Measurements from ENCODE around the gene SLC16A5. TPM values are rescaled to one million over a fixed set of nuclear protein-coding genes. Genes with fewer than 3 reads are reported as not detected.

The SLC16A5 gene
- total and polyA plus RNA-seq, 2 donors from 2014 or later: 28.4 to 184 TPM

DNA sequence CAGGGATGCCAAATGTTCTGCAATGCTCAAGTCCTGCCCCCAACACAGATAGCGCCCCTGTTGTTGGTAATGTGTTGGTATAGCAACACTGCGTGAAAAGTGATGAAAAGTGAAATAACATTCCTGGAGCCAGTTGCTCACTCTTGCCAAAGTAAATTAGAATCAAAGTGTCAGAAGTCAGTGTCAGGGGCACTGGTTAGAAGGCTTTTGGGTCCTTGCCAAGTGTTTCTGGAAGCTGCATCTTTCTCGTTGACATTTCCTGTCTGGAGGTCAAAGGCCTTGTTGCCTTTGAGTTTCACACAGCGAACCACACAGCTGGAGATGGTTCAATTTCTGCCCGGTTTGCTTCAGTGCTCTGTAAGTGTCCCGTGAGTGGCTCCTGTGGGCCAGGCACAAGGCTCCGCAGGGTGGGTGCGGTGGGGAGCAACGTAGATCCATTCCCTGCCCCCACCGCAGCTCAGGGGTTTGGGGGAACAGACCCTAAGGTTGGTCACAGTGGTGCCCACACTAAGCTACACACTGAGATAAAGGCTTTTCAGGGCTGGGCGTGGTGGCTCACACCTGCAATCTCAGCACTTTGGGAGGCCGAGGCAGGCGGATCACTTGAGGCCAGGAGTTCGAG is 3.6 kb upstream of the SLC16A5 start:
- FAIRE-seq (no peak), DNase-seq (peak in 3 of 5 donors; percentile 40 to 83 (median 59))
- no peaks in the 10 kb centered on the region for H3K36me3 ChIP-seq (ENCODE audit: control insufficient read depth in 2 of 3, insufficient read depth in 3 of 3, low read length in 3 of 3)
- no peaks in the 10 kb centered on the region for H3K27me3 ChIP-seq (ENCODE audit: control insufficient read depth, insufficient read depth, low read length)
- peaks cover 4 to 38% (median 22%) of the 10 kb centered on the region in 3 donors for H3K4me1 ChIP-seq (ENCODE audit: control insufficient read depth in 2 of 3, insufficient read depth in 2 of 3, low read depth in 1 of 3, low read length in 3 of 3)
- no peak overlapping the region for H3K9ac ChIP-seq (ENCODE audit: low read length in 3 of 3)
- H3K27ac ChIP-seq (ENCODE audit: low read depth in 2 of 2, low read length in 2 of 2): peak overlapping the region; percentile 39 to 78
- H3K4me3 ChIP-seq (ENCODE audit: low read length in 3 of 3): no peak overlapping the region
- intact Hi-C loops (cut with DNase I): no loop called here
- no peaks in the 10 kb centered on the region for H3K9me3 ChIP-seq (ENCODE audit: control insufficient read depth in 2 of 3, insufficient read depth in 1 of 3, low read length in 3 of 3)
- TF ChIP-seq, protein P1, sequence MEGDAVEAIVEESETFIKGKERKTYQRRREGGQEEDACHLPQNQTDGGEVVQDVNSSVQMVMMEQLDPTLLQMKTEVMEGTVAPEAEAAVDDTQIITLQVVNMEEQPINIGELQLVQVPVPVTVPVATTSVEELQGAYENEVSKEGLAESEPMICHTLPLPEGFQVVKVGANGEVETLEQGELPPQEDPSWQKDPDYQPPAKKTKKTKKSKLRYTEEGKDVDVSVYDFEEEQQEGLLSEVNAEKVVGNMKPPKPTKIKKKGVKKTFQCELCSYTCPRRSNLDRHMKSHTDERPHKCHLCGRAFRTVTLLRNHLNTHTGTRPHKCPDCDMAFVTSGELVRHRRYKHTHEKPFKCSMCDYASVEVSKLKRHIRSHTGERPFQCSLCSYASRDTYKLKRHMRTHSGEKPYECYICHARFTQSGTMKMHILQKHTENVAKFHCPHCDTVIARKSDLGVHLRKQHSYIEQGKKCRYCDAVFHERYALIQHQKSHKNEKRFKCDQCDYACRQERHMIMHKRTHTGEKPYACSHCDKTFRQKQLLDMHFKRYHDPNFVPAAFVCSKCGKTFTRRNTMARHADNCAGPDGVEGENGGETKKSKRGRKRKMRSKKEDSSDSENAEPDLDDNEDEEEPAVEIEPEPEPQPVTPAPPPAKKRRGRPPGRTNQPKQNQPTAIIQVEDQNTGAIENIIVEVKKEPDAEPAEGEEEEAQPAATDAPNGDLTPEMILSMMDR (IDR thresholded peaks at IDR 0.05; ENCODE audit: borderline replicate concordance, extremely low read depth, insufficient read depth): no peak

DNA sequence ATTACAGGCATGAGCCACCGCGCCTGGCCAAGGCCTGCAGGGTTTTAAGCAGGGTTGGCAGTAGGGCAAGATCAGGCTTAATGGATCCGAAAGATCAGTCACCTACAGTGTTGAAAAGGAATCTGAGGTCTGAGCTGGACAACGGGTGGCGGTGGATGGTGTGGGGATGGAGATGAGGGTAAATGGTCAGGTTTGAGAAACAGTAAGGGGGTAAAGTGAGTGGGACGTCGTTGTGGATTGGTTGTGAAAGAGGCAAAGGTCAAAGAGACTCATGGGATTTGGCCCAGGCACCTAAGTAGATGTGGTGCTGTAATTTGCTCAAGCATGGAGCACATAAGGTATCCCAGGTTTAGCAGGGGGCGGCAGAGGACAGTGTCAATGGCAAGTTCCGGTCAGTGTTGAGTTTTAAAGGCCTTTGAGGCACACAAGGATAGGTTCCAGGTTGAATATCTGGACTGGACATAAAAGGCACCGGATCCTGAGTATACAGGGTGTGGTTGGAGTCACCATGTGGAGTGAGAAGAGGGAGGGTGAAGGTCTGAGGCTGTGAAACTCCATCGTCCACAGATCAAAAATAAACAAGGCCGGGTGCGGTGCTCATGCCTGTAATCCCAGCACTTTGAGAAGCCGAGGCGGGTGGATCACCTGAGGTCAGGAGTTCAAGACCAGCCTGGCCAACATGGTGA is 1.1 kb upstream of the SLC16A5 start:
- peak overlapping the region in 1 of 3 donors; percentile 67 for H3K4me3 ChIP-seq (ENCODE audit: low read length in 3 of 3)
- no peak for FAIRE-seq
- H3K9me3 ChIP-seq (ENCODE audit: control insufficient read depth in 2 of 3, insufficient read depth in 1 of 3, low read length in 3 of 3): no peaks in the 10 kb centered on the region
- no peak for DNase-seq
- no peak overlapping the region for H3K27ac ChIP-seq (ENCODE audit: low read depth in 2 of 2, low read length in 2 of 2)
- H3K36me3 ChIP-seq (ENCODE audit: control insufficient read depth in 2 of 3, insufficient read depth in 3 of 3, low read length in 3 of 3): no peaks in the 10 kb centered on the region
- H3K9ac ChIP-seq (ENCODE audit: low read length in 3 of 3): no peak overlapping the region
- intact Hi-C loops (cut with DNase I): no loop called here
- H3K27me3 ChIP-seq (ENCODE audit: control insufficient read depth, insufficient read depth, low read length): no peaks in the 10 kb centered on the region
- peaks cover 4 to 41% (median 32%) of the 10 kb centered on the region in 3 donors for H3K4me1 ChIP-seq (ENCODE audit: control insufficient read depth in 2 of 3, insufficient read depth in 2 of 3, low read depth in 1 of 3, low read length in 3 of 3)
- TF ChIP-seq, protein P1 (IDR thresholded peaks at IDR 0.05; ENCODE audit: borderline replicate concordance, extremely low read depth, insufficient read depth): no peak

DNA sequence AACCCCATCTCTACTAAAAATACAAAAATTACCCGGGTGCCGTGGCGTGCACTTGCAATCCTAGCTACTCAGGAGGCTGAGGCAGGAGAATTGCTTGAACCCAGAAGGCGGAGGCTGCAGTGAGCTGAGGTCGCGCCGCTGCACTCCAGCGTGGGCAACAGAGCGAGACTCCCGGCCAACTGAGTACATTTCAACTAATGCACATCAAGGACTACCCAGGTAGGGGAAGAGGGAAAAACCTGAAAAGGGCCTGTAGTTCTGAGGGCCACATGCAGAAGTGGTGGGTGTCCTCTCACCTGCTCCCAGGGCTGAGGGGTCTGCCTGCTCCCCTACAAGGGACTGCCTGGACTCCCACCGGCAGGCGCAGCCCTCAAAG is 584 bp upstream of the SLC16A5 start:
- no peak for FAIRE-seq

More for the DNA sequence above, 584 bp upstream of the SLC16A5 start:
- peak overlapping the region; percentile 7 to 89 (median 8) for H3K9ac ChIP-seq (ENCODE audit: low read length in 3 of 3)
- TF ChIP-seq, protein P1 (IDR thresholded peaks at IDR 0.05; ENCODE audit: borderline replicate concordance, extremely low read depth, insufficient read depth): no peak
- H3K9me3 ChIP-seq (ENCODE audit: control insufficient read depth in 2 of 3, insufficient read depth in 1 of 3, low read length in 3 of 3): no peaks in the 10 kb centered on the region
- H3K36me3 ChIP-seq (ENCODE audit: control insufficient read depth in 2 of 3, insufficient read depth in 3 of 3, low read length in 3 of 3): no peaks in the 10 kb centered on the region
- no peaks in the 10 kb centered on the region for H3K27me3 ChIP-seq (ENCODE audit: control insufficient read depth, insufficient read depth, low read length)
- intact Hi-C loops (cut with DNase I): no loop called here
- H3K4me1 ChIP-seq (ENCODE audit: control insufficient read depth in 2 of 3, insufficient read depth in 2 of 3, low read depth in 1 of 3, low read length in 3 of 3): peaks cover 7 to 44% (median 32%) of the 10 kb centered on the region in 3 donors
- H3K27ac ChIP-seq (ENCODE audit: low read depth in 2 of 2, low read length in 2 of 2): peak overlapping the region; percentile 89 to 92
- no peak for DNase-seq
- H3K4me3 ChIP-seq (ENCODE audit: low read length in 3 of 3): peak overlapping the region; percentile 53 to 67 (median 58)
